ENCODE results near the gene AFAP1L1. TPM values are rescaled to one million over a fixed set of nuclear protein-coding genes. Genes with fewer than 3 reads are reported as not detected.

The AFAP1L1 gene
- total and polyA plus RNA-seq, 2 of the 13 experiments (the other 11 are each of a cell fraction or from before 2014, with no cell fraction given), result 0.38 to 1.0 TPM

GRCh38 chr5:149352169-149352568, 80.5 kb downstream of the AFAP1L1 start:
- 97% methylated on average over 4 of the region's 4 CpGs for WGBS (ENCODE audit: low lambda C conversion rate)
- Histone ChIP-seq H3K36me3 (replicated peaks in 1 of 2; ENCODE audit: control insufficient read depth in 1 of 2, insufficient read depth in 2 of 2, low read length in 2 of 2) (peaks cover 13 to 61% of the 10 kb centered on the region in 2 experiments), H4K20me1 (ENCODE audit: insufficient read depth, low read length) (0 out of 2 replicates have a peak, but pooled peaks cover 4% of the 10 kb centered on the region), H3K27me3 (ENCODE audit: control insufficient read depth in 1 of 2, insufficient read depth in 2 of 2, low read length in 2 of 2) (no peaks in the 10 kb centered on the region), H3K9ac (ENCODE audit: insufficient read depth, low read depth, low read length) (no peak overlapping the region), H3K27ac (ENCODE audit: extremely low read length, insufficient read depth, low read length) (no peak overlapping the region), H2AFZ (ENCODE audit: low read length) (no peak overlapping the region), H3K4me1 (ENCODE audit: insufficient read depth, low read length) (peaks cover 22% of the 10 kb centered on the region), H3K4me3 (replicated peaks in 1 of 3; ENCODE audit: insufficient read depth in 1 of 3, low read depth in 2 of 3, low read length in 3 of 3) (no peak overlapping the region), H3K79me2 (ENCODE audit: insufficient read depth, low read length) (peaks cover 7% of the 10 kb centered on the region), H3K4me2 (ENCODE audit: low read depth, low read length) (no peak overlapping the region), H3K9me3 (ENCODE audit: low read length) (no peaks in the 10 kb centered on the region)
- ChIA-PET POLR2A (interaction anchor here (0.8 kb wide), 1 partner anchor 32 kb away, joined by 3 read pairs; no protein-coding TSS in a partner anchor), CTCF (ENCODE audit: low intra/inter-chr PET ratio, low total read pairs) (no interaction called here)
- intact Hi-C loops (cut with micrococcal nuclease; ENCODE audit: unreplicated experiment) (no loop called here), in situ Hi-C loops (cut with HindIII; ENCODE audit: extremely low pct_ligation_motif_present, low pct_unique_long_range_greater_than_20kb) (no loop called here)
- FAIRE-seq (no peak), DNase-seq (ENCODE audit: low spot score) (no peak), ATAC-seq (no peak)
- TF ChIP-seq NPAS2 (CRISPR knock-in tag; IDR thresholded peaks at IDR 0.05; ENCODE audit: borderline replicate concordance) (no peak), PBX2 (CRISPR knock-in tag; IDR thresholded peaks at IDR 0.05) (no peak), ZFX (CRISPR knock-in tag; IDR thresholded peaks at IDR 0.05; ENCODE audit: low read depth) (no peak), KAT8 (CRISPR knock-in tag; IDR thresholded peaks at IDR 0.05) (no peak), ZNF256 (CRISPR knock-in tag; conservative IDR thresholded peaks at IDR 0.05) (no peak), ZNF773 (CRISPR knock-in tag; IDR thresholded peaks at IDR 0.05; ENCODE audit: borderline replicate concordance) (no peak), ZNF451 (CRISPR knock-in tag; IDR thresholded peaks at IDR 0.05) (no peak), ZFAT (CRISPR knock-in tag; conservative IDR thresholded peaks at IDR 0.05) (no peak), FOXP1 (IDR thresholded peaks at IDR 0.05) (no peak), FOXP1 (CRISPR knock-in tag; IDR thresholded peaks at IDR 0.05) (no peak), PHF8 (CRISPR knock-in tag; IDR thresholded peaks at IDR 0.05) (no peak), ZNF776 (CRISPR knock-in tag; IDR thresholded peaks at IDR 0.05) (no peak), GABPB1 (CRISPR knock-in tag; IDR thresholded peaks at IDR 0.05) (no peak), ZNF383 (CRISPR knock-in tag; IDR thresholded peaks at IDR 0.05; ENCODE audit: borderline replicate concordance) (no peak)
- BruUV-seq (replicated peaks), result no TSS peak

Data from HepG2 (cell line).